ENCODE measurements around the gene LOXL4.

DNA sequence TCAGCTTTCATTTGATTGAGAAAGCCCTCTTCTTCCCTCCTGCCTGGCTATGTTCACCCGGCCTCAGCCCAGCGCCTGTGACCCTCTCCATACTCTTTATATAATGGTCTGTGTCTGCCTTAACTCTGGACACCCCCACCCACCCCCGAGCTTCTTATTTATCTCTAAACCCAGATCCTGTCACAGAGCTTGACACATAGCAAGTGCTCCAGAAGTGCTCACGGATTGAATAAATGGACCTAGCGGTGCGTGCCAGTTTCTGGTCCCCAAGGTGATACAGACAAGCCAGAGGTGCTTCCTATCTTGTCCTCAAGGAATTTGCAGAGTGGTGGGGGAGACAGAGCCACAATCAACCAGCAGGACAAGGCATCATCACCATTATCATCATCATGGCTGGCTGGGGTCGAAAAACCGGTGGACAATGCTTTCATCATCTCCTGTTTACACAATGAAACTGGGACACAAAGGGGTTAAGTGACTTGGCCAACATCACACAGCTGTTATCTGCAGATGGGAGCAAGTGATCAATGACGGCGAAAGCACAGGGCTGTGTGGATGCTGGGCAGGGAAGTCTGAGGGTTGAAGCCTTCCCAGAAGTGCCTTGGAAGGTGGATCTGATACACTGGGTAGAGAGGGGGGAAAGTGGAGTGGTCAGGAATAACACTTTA is 2.2 kb upstream of the LOXL4 start:
- TF ChIP-seq, protein P1, sequence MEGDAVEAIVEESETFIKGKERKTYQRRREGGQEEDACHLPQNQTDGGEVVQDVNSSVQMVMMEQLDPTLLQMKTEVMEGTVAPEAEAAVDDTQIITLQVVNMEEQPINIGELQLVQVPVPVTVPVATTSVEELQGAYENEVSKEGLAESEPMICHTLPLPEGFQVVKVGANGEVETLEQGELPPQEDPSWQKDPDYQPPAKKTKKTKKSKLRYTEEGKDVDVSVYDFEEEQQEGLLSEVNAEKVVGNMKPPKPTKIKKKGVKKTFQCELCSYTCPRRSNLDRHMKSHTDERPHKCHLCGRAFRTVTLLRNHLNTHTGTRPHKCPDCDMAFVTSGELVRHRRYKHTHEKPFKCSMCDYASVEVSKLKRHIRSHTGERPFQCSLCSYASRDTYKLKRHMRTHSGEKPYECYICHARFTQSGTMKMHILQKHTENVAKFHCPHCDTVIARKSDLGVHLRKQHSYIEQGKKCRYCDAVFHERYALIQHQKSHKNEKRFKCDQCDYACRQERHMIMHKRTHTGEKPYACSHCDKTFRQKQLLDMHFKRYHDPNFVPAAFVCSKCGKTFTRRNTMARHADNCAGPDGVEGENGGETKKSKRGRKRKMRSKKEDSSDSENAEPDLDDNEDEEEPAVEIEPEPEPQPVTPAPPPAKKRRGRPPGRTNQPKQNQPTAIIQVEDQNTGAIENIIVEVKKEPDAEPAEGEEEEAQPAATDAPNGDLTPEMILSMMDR (IDR thresholded peaks at IDR 0.05): no peak
- TF ChIP-seq POLR2AphosphoS5 (IDR thresholded peaks at IDR 0.05) (no peak), POLR2A (IDR thresholded peaks at IDR 0.05) (no peak)

All from transverse colon (tissue), 4 donors.